Choroid plexus epithelial cell (primary cell): ENCODE measurements around the gene CEACAM1.
"Not testable (repeated sequence)": the region's sequence is repeated elsewhere in the genome, so short reads cannot be mapped to it uniquely, and the experiment has no call there.

ENCODE experiments used
- DNase-seq: peaks from one replicate; pipeline ENCODE4 v3.0.0-alpha.2; 2010; ENCODE audit warnings: low read depth
- H3K4me3 ChIP-seq: 2 replicates; pipeline ENCODE4 v1.5.1; 2011; ENCODE audit warnings: low read depth, mild to moderate bottlenecking, control low read depth, low read length, moderate library complexity
- TF ChIP-seq, protein P1 (sequence below): conservative IDR thresholded peaks from 2 replicates; pipeline ENCODE4 v1.5.1; 2011; ENCODE audit warnings: low read depth, mild to moderate bottlenecking, control low read depth, inconsistent platforms, low read length, moderate library complexity

CEACAM1 gene

DNA sequence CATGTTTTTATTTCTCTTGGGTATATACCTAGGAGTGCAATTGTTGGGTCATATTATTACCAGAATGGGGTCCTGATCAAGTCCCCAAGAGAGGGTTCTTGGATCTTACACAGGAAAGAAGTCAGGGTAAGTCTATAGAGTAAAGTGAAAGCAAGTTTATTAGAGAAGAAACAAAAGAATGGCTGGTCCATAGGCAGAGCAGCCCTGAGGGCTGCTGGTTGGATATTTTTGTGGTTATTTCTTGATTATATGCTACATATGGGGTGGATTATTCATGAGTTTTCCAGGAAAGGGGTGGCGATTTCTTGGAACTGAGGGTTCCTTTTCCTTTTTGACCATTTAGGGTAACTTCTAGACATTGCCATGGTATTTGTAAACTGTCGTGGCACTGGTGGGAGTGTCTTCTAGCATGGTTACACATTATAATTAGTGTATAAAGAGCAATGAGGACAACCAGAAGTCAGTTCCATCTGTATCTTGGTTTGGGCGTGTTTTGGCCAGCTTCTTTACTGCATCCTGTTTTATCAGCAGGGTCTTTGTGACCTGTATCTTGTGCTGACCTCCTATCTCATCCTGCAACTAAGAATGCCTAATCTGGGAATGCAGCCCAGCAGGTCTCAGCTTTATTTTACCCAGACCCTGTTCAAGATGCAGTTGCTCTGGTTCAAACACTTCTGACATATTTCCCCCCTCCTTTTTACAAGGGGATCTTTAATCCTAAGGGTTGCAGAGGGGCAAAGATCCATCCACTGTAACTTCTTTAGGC lies 41.1 kb downstream of the CEACAM1 start:
- no peak for DNase-seq
- H3K4me3 ChIP-seq, result no peak overlapping the region
- TF ChIP-seq, protein P1, sequence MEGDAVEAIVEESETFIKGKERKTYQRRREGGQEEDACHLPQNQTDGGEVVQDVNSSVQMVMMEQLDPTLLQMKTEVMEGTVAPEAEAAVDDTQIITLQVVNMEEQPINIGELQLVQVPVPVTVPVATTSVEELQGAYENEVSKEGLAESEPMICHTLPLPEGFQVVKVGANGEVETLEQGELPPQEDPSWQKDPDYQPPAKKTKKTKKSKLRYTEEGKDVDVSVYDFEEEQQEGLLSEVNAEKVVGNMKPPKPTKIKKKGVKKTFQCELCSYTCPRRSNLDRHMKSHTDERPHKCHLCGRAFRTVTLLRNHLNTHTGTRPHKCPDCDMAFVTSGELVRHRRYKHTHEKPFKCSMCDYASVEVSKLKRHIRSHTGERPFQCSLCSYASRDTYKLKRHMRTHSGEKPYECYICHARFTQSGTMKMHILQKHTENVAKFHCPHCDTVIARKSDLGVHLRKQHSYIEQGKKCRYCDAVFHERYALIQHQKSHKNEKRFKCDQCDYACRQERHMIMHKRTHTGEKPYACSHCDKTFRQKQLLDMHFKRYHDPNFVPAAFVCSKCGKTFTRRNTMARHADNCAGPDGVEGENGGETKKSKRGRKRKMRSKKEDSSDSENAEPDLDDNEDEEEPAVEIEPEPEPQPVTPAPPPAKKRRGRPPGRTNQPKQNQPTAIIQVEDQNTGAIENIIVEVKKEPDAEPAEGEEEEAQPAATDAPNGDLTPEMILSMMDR, result no peak

DNA sequence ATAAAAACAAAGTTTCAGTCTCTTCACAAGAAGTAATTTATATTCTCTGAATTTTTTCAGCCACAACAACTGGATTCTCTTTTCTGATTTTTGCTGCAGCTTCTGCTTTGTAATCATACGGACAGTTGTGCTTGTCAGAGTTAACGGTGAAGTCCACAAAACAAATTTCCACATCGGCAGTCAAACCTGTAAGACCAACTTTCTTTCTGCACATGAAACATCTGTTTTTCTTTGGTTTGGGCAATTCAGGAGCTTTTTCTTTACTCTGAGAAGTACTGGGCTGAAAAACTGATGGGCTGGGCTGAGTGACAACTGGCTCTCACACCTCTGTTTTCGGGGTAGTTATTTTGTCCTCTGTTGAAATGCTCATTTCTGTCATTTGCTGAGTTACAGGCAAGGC lies 43.2 kb downstream of the CEACAM1 start:
- not testable (repeated sequence) for DNase-seq, H3K4me3 ChIP-seq

DNA sequence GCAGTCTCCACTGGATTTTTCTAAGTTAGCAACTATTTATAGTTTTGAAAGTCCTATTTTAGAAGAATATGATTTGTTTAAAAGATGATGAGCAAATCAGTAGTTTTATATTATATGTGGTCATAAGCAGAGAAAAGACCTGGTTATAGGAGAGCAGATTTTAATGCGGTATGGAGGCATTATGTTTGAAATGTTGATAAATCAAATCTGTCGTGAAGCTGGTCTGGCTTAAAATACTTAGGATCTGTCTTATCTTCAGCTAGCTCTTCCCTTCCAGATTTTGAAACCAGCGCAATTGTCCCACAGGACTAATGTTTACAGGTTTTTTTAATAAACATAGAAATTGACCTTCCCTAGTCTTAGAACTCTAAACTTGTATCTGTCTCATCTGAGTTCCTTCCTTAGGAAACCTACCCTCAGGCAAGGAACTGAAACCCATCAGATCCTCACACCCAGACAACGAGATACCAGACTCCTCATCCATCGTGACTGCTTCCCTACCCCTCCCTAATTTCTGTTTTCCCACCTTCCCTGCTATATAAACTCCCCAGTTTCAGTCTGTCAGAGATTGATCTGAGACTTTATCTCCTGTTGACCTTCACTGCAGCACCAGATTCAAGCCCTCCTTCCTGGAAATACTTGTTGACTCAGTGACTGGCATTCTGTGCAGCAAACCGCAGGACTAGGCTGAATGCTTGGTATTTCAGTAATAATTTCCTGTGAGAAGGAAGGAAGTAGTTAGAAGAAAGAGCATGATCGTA lies 47.8 kb downstream of the CEACAM1 start:
- peak; percentile 47 for DNase-seq
- TF ChIP-seq, protein P1, result no peak
- H3K4me3 ChIP-seq, result no peak overlapping the region

GRCh38 chr19:42479736-42480135 lies 48.5 kb downstream of the CEACAM1 start:
- DNase-seq, result no peak
- H3K4me3 ChIP-seq, result no peak overlapping the region
- TF ChIP-seq, protein P1, result no peak

- no peak overlapping the region for H3K4me3 ChIP-seq
- no peak for DNase-seq
- TF ChIP-seq, protein P1, result no peak
Observed at GRCh38 chr19:42478765-42479311, 49.4 kb downstream of the CEACAM1 start.

GRCh38 chr19:42477933-42478332 lies 50.3 kb downstream of the CEACAM1 start:
- TF ChIP-seq, protein P1, result no peak
- no peak overlapping the region for H3K4me3 ChIP-seq
- no peak for DNase-seq

DNA sequence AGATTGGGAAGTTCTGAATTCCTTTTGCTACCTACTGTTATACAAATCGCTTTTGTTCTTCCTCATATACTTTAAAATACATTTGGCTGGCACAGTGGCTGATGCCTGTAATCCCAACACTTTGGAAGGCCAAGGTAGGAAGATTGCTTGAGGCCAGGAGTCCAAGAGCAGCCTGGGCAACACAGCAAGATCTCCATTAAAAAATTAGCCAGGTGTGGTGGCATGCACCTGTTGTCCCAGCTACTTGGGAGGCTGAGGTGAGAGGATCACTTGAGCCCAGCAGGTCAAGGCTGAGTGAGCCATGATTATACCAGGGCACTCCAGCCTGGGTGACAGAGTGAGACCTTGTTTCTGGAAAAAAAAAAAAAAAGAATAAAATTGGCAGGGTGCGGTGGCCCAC lies 51.2 kb downstream of the CEACAM1 start:
- H3K4me3 ChIP-seq, result no peak overlapping the region
- no peak for DNase-seq
- TF ChIP-seq, protein P1, result no peak
